T follicular helper cell (primary cell): ENCODE results near the gene UTP25.
A peak's percentile ranks its signal among the peaks of the same experiment; 100 is the strongest.
"Not testable (repeated sequence)": the region's sequence is repeated elsewhere in the genome, so short reads cannot be mapped to it uniquely, and the experiment has no call there.

ENCODE experiments used
- DNase-seq: peaks from one replicate; pipeline ENCODE4 v3.0.0-alpha.2; 2020; ENCODE audit warnings: low read depth
- total RNA-seq, 2 experiments: gene quantifications; one replicate each; lab custom pipeline; 2026; lab: John Stamatoyannopoulos, UW

Gene UTP25, protein sequence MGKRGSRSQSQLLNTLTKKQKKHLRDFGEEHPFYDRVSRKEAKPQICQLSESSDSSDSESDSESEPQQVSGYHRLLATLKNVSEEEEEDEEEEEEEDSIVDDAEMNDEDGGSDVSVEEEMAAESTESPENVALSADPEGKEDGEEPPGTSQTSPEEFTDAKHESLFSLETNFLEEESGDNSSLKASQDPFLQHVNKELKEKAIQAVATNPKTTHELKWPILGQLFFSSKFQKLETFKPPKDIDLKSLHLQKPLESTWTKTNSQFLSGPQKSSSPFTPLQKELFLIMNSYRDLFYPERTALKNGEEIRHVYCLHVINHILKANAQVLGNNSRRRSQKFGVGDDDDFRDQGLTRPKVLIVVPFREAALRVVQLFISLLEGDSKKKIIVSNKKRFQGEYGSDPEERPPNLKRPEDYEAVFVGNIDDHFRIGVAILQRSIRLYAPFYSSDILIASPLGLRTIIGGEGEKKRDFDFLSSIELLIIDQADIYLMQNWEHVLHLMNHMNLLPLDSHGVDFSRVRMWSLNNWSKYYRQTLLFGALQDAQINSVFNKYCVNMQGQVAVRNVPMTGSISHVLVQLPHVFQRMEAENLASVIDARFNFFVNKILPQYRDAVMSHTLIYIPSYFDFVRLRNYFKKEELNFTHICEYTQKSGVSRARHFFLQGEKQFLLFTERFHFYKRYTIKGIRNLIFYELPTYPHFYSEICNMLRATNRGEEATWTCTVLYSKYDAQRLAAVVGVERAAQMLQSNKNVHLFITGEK
- 78.7 to 126 reads per million in 2 experiments for total RNA-seq

DNA sequence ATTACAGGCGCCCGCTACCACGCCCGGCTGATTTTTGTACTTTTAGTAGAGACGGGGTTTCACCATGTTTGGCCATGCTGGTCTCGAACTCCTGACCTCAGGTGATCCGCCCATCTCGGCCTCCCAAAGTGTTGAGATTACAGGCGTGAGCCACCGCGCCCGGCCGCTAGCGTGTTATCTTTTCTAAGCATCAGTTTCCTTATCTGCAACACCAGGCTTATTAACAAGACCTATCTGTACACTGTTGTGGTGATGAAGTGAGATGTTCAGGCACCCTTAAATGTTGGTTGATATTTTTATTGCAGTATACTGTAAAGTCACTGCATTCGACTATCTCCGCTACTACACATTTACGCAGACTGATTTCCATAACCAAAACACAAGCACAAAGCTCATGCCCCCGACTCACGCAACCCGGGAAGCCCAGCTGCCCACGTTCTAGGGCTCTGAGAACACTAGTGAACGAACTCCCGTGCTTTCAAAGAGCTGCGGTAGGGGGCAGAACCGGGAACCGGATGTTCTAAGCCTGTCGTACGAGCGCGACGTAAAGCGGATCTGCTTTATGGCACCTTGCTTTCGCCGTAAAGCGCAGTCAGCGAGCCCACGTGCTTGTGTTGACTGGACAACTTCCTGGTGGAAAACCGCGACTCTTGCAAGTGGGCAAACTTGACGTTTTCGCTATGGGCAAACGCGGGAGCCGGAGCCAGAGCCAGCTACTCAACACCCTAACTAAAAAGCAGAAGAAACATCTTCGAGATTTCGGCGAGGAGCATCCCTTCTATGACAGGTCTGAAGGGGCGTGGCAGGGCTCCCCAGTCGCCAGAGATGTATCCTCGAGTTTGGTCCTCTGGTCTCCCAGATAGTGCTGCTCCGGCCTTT lies at the start of gene UTP25:
Gene UTP25, plus strand, starts transcription at position 589 of the 879 bp plus-strand sequence. Its CDS starts 92 bp downstream, at position 681.
- peak; percentile 87 for DNase-seq

- DNase-seq: no peak
Measured at GRCh38 chr1:209778102-209778501, 49.7 kb upstream of the UTP25 start.

- DNase-seq: no peak
Measured at GRCh38 chr1:209780268-209780667, 47.5 kb upstream of the UTP25 start.

GRCh38 chr1:209783386-209783785 lies 44.4 kb upstream of the UTP25 start:
- DNase-seq: no peak

DNA sequence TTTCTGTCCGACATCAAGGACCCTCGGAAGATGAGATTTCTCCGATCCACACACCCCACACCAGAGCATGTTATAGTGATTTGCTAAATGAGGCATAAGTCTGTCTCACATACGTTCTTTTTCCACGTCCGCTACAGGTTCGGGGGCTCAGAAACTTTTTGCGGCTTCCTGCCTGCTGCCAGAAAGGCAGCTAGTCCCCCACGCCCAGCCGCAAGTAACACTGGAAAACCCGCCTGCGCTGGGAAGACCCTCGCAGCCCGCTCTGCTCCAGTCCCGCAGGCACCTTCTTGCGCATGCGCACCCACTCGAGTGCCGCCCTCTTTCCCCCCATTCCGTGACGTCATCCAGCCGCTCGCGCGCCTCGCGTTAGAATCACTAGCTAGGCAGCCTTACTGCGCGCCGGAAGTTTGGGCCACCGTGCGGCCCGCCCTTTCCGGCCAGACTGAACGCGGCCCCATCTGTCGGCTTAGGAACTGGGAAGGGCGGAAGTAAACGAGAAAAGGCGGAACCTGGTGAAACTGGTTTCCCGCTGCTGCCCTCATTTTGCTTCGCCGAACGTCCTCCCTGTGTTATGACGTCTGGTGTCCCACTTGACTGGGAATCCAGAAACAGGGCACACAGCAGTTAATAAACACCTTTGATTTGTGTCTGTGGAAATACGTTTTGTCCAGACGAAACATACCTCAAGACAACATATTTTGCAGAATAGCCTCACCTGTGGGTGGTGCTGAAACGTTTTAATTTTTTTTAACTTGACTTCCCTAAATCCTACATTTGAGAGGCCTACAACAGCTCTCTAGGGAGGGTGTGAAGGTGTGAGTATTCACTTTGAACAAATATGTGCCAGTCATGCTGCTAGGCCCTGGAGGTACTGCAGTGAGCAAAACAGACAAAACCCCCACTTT lies 43.3 kb upstream of the UTP25 start, which contains the start of gene C1orf74:
Gene C1orf74, minus strand, starts transcription at position 295 of the 905 bp plus-strand sequence. CDS start 925 bp downstream, outside the sequence.
- peak; percentile 99 for DNase-seq

GRCh38 chr1:209785592-209785991 lies 42.2 kb upstream of the UTP25 start:
- no peak for DNase-seq

- no peak for DNase-seq
Measured at GRCh38 chr1:209786146-209786545, 41.6 kb upstream of the UTP25 start.

GRCh38 chr1:209787551-209787950 lies 40.2 kb upstream of the UTP25 start:
- no peak for DNase-seq

- DNase-seq: no peak
Measured at GRCh38 chr1:209789245-209789644, 38.5 kb upstream of the UTP25 start.

DNA sequence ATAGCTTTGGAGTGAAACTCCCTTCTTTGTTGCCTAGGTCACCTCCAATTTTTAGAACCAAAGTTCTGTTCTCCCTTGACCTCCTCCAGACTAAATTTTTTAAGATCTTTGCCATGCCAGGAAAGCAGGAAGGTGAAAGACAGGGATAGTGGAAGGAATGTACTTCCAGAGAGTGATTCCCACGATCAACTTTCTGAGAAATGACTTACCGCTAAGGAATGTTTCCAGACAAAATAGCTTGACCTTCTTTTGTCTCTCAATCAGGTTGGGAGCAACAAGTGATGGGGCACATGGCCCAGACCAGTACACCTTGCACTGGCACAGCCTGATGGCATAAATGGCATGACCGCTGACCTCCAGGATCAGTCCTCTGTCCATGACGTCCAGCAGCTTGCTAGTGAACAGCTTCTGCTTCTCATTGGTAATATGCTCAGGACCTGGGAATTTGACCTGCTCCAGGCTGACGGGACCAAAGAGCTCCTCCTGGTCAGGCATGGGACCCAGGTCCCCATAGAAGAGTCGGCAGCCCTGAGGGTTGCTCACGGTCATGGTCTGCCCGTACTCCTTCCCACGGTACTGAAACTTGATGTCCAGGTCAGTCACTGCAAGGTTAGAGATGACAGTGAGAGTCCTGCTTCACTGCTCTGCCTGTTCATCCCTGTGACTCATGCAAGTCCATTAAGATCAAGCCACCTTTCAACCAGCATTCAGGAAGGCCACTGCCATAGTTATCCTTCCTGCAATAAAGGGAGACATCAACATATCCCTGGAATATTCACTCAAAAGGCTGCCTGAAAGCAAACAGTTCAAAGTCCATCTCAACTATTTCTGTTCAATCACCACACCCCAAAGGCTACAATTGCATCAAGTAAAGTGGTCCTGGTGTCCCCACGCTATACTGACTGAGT lies 37.2 kb upstream of the UTP25 start:
- no peak for DNase-seq

GRCh38 chr1:209791920-209792319 lies 35.9 kb upstream of the UTP25 start:
- DNase-seq: no peak

DNA sequence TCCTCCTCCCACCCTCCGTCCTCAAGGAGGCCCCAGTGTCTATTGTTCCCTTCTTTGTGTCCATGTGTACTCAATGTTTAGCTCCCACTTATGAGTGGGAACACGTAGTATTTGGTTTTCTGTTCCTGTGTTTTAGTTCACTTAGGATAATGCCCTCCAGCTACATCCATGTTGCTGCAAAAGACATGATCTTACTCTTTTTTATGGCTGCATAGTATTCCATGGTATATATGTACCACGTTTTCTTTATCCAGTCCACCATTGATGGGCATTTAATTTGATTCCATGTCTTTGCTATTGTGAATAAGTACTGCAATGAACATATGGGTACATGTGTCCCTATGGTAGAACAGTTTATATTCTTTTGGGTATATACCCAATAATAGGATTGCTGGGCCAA lies 34.1 kb upstream of the UTP25 start:
- not testable (repeated sequence) for DNase-seq

DNA sequence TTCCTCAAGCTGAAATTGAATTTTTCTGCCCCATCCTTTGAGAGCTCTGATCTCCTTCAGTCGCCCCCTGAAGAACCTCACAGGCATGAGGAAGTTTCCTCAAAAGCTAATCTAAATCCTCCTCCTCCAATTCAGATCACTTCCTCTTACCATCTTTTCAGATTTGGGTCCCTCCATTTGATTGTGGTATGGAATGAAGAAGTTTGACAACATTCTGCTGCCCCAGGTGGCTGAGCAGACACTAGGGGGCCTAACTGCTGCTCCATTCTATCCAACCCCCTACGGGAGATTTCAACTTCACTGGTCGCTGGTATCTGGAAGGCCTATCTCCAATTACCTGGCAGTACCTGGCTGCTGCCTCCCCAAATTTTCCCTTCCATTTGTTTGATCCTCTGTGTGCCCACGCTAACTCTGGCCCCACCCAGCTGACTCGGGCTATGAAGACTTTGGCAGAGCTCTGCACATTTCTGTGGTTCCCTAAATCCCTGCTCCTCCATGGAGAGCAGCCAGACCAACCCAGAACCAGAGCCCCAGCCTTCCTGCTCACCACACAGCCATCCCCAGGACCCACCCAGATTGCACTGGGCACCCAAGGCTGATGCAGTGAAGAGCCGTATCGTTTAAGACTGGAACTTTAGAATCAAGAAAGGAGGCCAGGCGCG lies 29.7 kb upstream of the UTP25 start:
- no peak for DNase-seq

GRCh38 chr1:209800984-209801834 lies 26.6 kb upstream of the UTP25 start:
- DNase-seq: no peak

DNA sequence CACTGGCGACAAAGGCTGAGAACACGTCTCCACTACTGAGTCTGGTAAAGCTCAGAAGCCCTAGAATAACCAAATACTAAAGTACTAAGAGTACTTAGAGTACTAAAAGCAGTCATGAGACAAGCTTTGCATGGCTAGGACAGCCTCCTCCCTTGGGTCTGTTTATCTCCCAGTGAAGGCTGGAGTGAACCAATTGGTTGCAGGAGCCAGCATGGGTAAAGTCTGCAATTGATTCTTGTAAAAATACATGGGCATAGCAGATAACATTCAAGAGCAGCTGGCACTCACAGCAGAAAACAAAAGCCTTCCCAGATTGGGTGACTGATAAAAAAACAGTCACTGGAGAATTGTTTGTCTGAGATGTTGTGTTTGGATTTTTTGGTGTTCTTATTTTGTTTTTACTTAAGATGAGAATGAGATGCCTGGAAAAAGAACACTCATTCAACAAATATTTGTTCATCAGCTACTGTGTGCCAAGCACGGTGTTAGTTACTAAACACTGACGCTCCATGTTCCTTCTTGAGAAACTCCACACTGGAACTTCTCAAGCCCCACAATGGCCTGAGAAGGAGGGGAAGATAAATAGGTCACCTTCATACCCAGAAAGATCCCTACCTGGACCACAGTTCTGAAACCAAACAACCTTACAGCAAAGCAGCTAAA lies 25.5 kb upstream of the UTP25 start:
- no peak for DNase-seq

- no peak for DNase-seq
Measured at GRCh38 chr1:209802780-209803152, 25.0 kb upstream of the UTP25 start.

DNA sequence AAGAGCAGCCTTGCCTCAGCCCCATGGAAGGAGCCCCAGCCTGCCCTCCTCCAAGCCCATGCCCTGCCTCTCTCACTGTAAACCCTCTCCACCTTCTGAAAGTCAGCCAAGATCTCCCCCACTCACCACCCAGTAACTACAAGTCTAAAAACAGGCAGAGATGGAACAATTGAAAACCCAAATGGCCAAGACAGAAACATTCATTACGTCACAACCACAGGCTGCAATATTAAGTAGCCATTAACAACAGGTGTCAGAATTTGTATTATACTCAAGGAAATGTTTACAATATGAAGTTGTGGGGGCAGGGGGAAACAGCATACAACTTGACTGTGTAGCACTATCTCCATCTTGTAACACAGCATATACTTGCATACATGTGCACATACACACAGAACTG lies 24.2 kb upstream of the UTP25 start:
- no peak for DNase-seq

GRCh38 chr1:209805341-209805781 lies 22.4 kb upstream of the UTP25 start:
- DNase-seq: no peak
